G401.6 (cell line): ENCODE results near the gene POMP.
"Not testable (repeated sequence)": the region's sequence is repeated elsewhere in the genome, so short reads cannot be mapped to it uniquely, and the experiment has no call there.

Experiments
- FAIRE-seq: peaks from 2 replicates; lab custom pipeline; 2012; peaks lifted over from hg19 to GRCh38; lab: Jason Lieb, UNC

POMP gene

GRCh38 chr13:28693605-28694491 lies 34.9 kb downstream of the POMP start:
- FAIRE-seq: not testable (repeated sequence)

GRCh38 chr13:28697441-28697840 lies 38.5 kb downstream of the POMP start:
- no peak for FAIRE-seq

- no peak for FAIRE-seq
Observed at GRCh38 chr13:28699246-28699645, 40.3 kb downstream of the POMP start.

- no peak for FAIRE-seq
Observed at GRCh38 chr13:28704282-28704681, 45.4 kb downstream of the POMP start.

- FAIRE-seq: no peak
Observed at GRCh38 chr13:28704919-28705318, 46.0 kb downstream of the POMP start.

DNA sequence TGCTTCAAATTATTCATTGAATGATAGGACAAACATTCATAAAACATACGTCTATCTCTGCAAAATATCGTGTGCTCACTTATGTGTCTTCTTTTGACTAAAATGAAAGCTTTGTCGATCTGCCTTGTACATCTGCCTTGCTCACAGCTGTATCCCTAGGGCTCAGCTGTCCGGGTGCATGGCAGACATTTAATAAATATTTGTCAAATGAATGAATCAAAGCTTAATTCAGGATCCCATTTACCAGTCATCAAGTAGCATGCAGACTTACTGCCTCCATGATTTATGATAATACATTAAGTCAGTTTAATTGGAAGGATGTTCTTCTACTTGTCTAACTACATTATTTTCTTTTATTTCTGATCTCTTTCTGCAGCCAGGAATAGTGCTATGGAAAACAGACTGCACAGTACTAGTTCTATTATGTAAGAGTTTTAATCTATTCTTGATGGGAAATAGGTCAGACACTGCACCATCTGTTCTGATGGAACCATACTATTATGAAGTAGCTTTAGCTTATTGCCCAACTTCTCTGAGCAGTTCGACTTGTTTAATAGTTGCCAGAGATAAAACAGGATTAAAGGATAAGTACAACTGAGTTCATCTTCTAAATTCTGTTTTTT lies 46.6 kb downstream of the POMP start:
- no peak for FAIRE-seq

GRCh38 chr13:28707629-28708427 lies 48.9 kb downstream of the POMP start:
- no peak for FAIRE-seq

GRCh38 chr13:28710161-28710560 lies 51.2 kb downstream of the POMP start:
- no peak for FAIRE-seq

DNA sequence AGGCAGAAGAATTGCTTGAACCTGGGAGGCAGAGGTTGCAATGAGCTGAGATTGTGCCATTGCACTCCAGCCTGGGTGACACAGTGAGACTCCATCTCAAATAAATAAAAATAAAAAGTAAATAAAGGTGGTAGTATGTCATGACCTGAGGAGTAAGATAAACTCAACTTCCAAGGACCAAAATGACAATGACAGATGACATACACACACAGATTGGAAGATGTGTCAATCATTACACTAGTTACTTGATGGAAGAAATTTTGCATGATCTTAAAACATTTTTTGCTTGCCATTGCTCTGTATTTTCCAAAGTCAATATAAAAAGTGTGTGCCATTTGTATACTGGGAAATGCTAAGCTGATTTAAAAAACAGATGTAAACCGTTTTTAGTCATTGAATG lies 55.7 kb downstream of the POMP start:
- no peak for FAIRE-seq

GRCh38 chr13:28716511-28716910 lies 57.6 kb downstream of the POMP start:
- FAIRE-seq: no peak

GRCh38 chr13:28717170-28717569 lies 58.2 kb downstream of the POMP start:
- no peak for FAIRE-seq

DNA sequence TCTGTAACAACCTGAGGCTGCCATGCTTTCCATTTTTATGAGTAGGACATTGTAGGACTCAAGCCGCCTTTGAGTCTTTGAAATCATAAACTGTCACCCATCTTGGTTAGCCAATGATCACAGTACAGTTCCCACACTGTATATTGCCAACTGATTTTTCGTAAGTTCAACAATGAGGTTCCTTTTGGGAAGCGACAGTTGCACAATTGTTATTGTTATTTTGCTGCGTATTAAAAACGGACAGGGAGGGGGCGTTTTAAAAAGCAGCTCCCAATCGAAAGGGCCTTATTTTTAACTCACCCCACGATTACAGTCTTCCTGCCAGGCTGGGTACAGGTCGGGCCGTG lies 59.2 kb downstream of the POMP start:
- FAIRE-seq: no peak

- FAIRE-seq: no peak
Observed at GRCh38 chr13:28718543-28719226, 59.8 kb downstream of the POMP start, which contains the start of gene SLC46A3. Gene SLC46A3 (minus strand): TSS chr13:28718970. CDS start chr13:28717998, 972 bp downstream.

- FAIRE-seq: no peak
Observed at GRCh38 chr13:28719227-28720055, 60.5 kb downstream of the POMP start.

DNA sequence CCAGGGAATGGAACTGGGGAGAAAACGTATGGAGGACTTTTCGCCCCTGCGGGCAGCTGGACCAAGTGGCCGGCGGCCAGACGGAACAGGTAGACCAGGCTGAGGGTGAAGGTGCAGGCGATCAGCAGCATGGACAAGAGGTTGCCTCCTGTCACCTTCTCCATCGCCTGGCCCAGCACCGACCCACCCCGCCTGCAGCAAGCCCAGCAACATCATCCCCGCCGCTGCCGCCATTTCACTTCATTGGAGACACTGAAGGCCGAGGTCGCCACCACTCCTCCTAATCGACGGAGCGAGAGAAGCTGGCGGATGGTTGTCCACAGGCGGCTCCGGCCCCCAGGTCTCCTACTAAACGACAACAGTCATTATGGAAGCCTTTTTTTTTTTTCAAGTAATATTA lies 64.9 kb downstream of the POMP start:
- no peak for FAIRE-seq

- no peak for FAIRE-seq
Observed at GRCh38 chr13:28725046-28725610, 66.2 kb downstream of the POMP start.
